HepG2 (cell line): ENCODE data around the gene CST3. TPM values are rescaled to one million over a fixed set of nuclear protein-coding genes. Genes with fewer than 3 reads are reported as not detected.

Experiments used
- IRX3 ChIP-seq: sonication (generic); formaldehyde crosslinking; IDR thresholded peaks from 2 replicates; pipeline ENCODE4 v1.8.1; 2023; ENCODE audit warnings: mild to moderate bottlenecking, low read depth, missing genetic modification reagents, borderline replicate concordance
- MNT ChIP-seq: fragments of 450-650 bp; IDR thresholded peaks from 2 replicates; pipeline ENCODE4 v1.6.1; 2016
- NKX3-1 ChIP-seq: sonication (generic); formaldehyde crosslinking; IDR thresholded peaks from 2 replicates; pipeline ENCODE4 v1.5.0; 2020; ENCODE audit warnings: missing genetic modification reagents
- SIX1 ChIP-seq: sonication (generic); formaldehyde crosslinking; IDR thresholded peaks from 2 replicates; pipeline ENCODE4 v1.4.0; 2020; ENCODE audit warnings: missing genetic modification reagents, borderline replicate concordance
- ZBTB4 ChIP-seq: sonication (generic); formaldehyde crosslinking; IDR thresholded peaks from 2 replicates; pipeline ENCODE4 v1.4.0; 2020; ENCODE audit warnings: missing genetic modification reagents, mild to moderate bottlenecking, borderline replicate concordance
- ZNF24 ChIP-seq: fragments of 450-650 bp; IDR thresholded peaks from 2 replicates; pipeline ENCODE4 v1.6.1; 2017; ENCODE audit warnings: antibody characterized with exemption, mild to moderate bottlenecking
- polyA plus RNA-seq, 8 experiments: library from polyadenylated mRNA; depleted of rRNA in 3 of 8; stranded (reverse) in 7 of 8; unstranded in 1 of 8; fragments of >200 nt; fragmentation: Illumina TruSeq in 4 of 8; extraction: Trizol in 4 of 8; gene quantifications; 2 replicates each; pipeline versions ENCODE4 v1.2.1 to v1.2.3, GENCODE V29; 2011 to 2016; ENCODE audit warnings: low read depth in 4 of 8, missing spikeins in 1 of 8, mixed read lengths in 1 of 8; ENCODE audit not compliant: insufficient read depth in 1 of 8
- total RNA-seq, 5 experiments: library from RNA; depleted of rRNA; stranded (reverse); fragments of >200 nt; fragmentation: Illumina TruSeq; extraction: Trizol; gene quantifications; 2 replicates each; pipeline ENCODE4 v1.2.3, GENCODE V29; 2016; ENCODE audit warnings: low read depth in 1 of 5
- TF ChIP-seq, protein P1 (sequence below), 2 experiments: fragments of 450-650 bp in 1 of 2; sonication (generic) in 1 of 2; formaldehyde crosslinking in 1 of 2; IDR thresholded peaks; 2 replicates each; pipeline versions ENCODE4 v1.6.1 to v1.8.0; 2016 to 2022; ENCODE audit warnings: antibody characterized with exemption in 1 of 2, mild to moderate bottlenecking in 1 of 2, missing genetic modification reagents in 1 of 2
- TF ChIP-seq, protein P2 (sequence below): sonication (generic); formaldehyde crosslinking; IDR thresholded peaks from 2 replicates; pipeline ENCODE4 v1.4.0; 2020; ENCODE audit warnings: missing genetic modification reagents

The CST3 gene
- total and polyA plus RNA-seq, 2 of the 13 experiments (the other 11 are each of a cell fraction or from before 2014, with no cell fraction given) = 690 to 1,005 TPM

GRCh38 chr20:23659989-23660837, 22.5 kb upstream of the CST3 start (continued):
- TF ChIP-seq NKX3-1 (CRISPR knock-in tag) (peak; percentile 64; the same call in 1 of the 2 replicates), MNT (peak; percentile 81), ZNF24 (no peak), SIX1 (CRISPR knock-in tag) (peak; percentile 70; the same call in 1 of the 2 replicates), IRX3 (CRISPR knock-in tag) (peak; percentile 53; the same call in 1 of the 2 replicates), ZBTB4 (peak; percentile 40; the same call in 1 of the 2 replicates)
- TF ChIP-seq, protein P1, sequence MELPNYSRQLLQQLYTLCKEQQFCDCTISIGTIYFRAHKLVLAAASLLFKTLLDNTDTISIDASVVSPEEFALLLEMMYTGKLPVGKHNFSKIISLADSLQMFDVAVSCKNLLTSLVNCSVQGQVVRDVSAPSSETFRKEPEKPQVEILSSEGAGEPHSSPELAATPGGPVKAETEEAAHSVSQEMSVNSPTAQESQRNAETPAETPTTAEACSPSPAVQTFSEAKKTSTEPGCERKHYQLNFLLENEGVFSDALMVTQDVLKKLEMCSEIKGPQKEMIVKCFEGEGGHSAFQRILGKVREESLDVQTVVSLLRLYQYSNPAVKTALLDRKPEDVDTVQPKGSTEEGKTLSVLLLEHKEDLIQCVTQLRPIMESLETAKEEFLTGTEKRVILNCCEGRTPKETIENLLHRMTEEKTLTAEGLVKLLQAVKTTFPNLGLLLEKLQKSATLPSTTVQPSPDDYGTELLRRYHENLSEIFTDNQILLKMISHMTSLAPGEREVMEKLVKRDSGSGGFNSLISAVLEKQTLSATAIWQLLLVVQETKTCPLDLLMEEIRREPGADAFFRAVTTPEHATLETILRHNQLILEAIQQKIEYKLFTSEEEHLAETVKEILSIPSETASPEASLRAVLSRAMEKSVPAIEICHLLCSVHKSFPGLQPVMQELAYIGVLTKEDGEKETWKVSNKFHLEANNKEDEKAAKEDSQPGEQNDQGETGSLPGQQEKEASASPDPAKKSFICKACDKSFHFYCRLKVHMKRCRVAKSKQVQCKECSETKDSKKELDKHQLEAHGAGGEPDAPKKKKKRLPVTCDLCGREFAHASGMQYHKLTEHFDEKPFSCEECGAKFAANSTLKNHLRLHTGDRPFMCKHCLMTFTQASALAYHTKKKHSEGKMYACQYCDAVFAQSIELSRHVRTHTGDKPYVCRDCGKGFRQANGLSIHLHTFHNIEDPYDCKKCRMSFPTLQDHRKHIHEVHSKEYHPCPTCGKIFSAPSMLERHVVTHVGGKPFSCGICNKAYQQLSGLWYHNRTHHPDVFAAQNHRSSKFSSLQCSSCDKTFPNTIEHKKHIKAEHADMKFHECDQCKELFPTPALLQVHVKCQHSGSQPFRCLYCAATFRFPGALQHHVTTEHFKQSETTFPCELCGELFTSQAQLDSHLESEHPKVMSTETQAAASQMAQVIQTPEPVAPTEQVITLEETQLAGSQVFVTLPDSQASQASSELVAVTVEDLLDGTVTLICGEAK (IDR thresholded peaks at IDR 0.05) = peak; percentile 45
- TF ChIP-seq, protein P1 (CRISPR knock-in tag; IDR thresholded peaks at IDR 0.05) = no peak
- TF ChIP-seq, protein P2, sequence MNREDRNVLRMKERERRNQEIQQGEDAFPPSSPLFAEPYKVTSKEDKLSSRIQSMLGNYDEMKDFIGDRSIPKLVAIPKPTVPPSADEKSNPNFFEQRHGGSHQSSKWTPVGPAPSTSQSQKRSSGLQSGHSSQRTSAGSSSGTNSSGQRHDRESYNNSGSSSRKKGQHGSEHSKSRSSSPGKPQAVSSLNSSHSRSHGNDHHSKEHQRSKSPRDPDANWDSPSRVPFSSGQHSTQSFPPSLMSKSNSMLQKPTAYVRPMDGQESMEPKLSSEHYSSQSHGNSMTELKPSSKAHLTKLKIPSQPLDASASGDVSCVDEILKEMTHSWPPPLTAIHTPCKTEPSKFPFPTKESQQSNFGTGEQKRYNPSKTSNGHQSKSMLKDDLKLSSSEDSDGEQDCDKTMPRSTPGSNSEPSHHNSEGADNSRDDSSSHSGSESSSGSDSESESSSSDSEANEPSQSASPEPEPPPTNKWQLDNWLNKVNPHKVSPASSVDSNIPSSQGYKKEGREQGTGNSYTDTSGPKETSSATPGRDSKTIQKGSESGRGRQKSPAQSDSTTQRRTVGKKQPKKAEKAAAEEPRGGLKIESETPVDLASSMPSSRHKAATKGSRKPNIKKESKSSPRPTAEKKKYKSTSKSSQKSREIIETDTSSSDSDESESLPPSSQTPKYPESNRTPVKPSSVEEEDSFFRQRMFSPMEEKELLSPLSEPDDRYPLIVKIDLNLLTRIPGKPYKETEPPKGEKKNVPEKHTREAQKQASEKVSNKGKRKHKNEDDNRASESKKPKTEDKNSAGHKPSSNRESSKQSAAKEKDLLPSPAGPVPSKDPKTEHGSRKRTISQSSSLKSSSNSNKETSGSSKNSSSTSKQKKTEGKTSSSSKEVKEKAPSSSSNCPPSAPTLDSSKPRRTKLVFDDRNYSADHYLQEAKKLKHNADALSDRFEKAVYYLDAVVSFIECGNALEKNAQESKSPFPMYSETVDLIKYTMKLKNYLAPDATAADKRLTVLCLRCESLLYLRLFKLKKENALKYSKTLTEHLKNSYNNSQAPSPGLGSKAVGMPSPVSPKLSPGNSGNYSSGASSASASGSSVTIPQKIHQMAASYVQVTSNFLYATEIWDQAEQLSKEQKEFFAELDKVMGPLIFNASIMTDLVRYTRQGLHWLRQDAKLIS (CRISPR knock-in tag) = peak; percentile 13; the same call in 1 of the 2 replicates
